Measurements from ENCODE around the gene BCL2.

The BCL2 gene

GRCh38 chr18:63140997-63141777 lies 178.4 kb downstream of the BCL2 start:
- no peak for DNase-seq (ENCODE audit: low read depth in 2 of 2)

- DNase-seq (ENCODE audit: low read depth in 2 of 2), result no peak
These were observed 179.5 kb downstream of the BCL2 start for GRCh38 chr18:63140038-63140450.

- no peak for DNase-seq (ENCODE audit: low read depth in 2 of 2)
These were observed 180.9 kb downstream of the BCL2 start for GRCh38 chr18:63138436-63139340.

- no peak for DNase-seq (ENCODE audit: low read depth in 2 of 2)
These were observed 181.6 kb downstream of the BCL2 start for GRCh38 chr18:63137999-63138435.

- DNase-seq (ENCODE audit: low read depth in 2 of 2), result no peak
These were observed 184.5 kb downstream of the BCL2 start for GRCh38 chr18:63135101-63135500.

GRCh38 chr18:63132819-63133200 lies 186.8 kb downstream of the BCL2 start:
- no peak for DNase-seq (ENCODE audit: low read depth in 2 of 2)

GRCh38 chr18:63131959-63132818 lies 187.4 kb downstream of the BCL2 start:
- DNase-seq (ENCODE audit: low read depth in 2 of 2), result no peak

GRCh38 chr18:63131106-63131958 lies 188.2 kb downstream of the BCL2 start:
- peak; percentile 16 to 34 for DNase-seq (ENCODE audit: low read depth in 2 of 2)

- no peak for DNase-seq (ENCODE audit: low read depth in 2 of 2)
These were observed 189.4 kb downstream of the BCL2 start for GRCh38 chr18:63130176-63130575.

GRCh38 chr18:63128237-63128974 lies 191.2 kb downstream of the BCL2 start:
- no peak for DNase-seq (ENCODE audit: low read depth in 2 of 2)

GRCh38 chr18:63126134-63127069 lies 193.2 kb downstream of the BCL2 start:
- DNase-seq (ENCODE audit: low read depth in 2 of 2), result no peak

- DNase-seq (ENCODE audit: low read depth in 2 of 2), result no peak
These were observed 198.9 kb downstream of the BCL2 start for GRCh38 chr18:63120620-63121019.

- DNase-seq (ENCODE audit: low read depth in 2 of 2), result no peak
These were observed 199.9 kb downstream of the BCL2 start for GRCh38 chr18:63119647-63120046.

- no peak for DNase-seq (ENCODE audit: low read depth in 2 of 2)
These were observed 205.5 kb downstream of the BCL2 start for GRCh38 chr18:63113899-63114565.

GRCh38 chr18:63112706-63113105 lies 206.9 kb downstream of the BCL2 start:
- DNase-seq (ENCODE audit: low read depth in 2 of 2), result no peak

GRCh38 chr18:63111671-63112402 lies 207.7 kb downstream of the BCL2 start:
- DNase-seq (ENCODE audit: low read depth in 2 of 2), result no peak

GRCh38 chr18:63109802-63110201 lies 209.8 kb downstream of the BCL2 start:
- no peak for DNase-seq (ENCODE audit: low read depth in 2 of 2)

GRCh38 chr18:63109022-63109421 lies 210.5 kb downstream of the BCL2 start:
- no peak for DNase-seq (ENCODE audit: low read depth in 2 of 2)
